Peyer's patch (tissue), 4 donors: ENCODE results near the gene C1GALT1C1L. TPM values are rescaled to one million over a fixed set of nuclear protein-coding genes. Genes with fewer than 3 reads are reported as not detected.
A peak's percentile ranks its signal among the peaks of the same experiment; 100 is the strongest.
"Not testable (repeated sequence)": the region's sequence is repeated elsewhere in the genome, so short reads cannot be mapped to it uniquely, and the experiment has no call there.

ENCODE experiments used
- DNase-seq, 3 donors: peaks; one replicate each; pipeline ENCODE4 v3.0.0-alpha.2; 2017 to 2019
- H3K27ac ChIP-seq, 4 donors: fragments of 200-600 bp; sonication (generic); one replicate each; pipeline ENCODE4 v1.5.1; 2016 to 2019
- H3K27me3 ChIP-seq, 2 donors: fragments of 200-600 bp; sonication (generic); one replicate each; pipeline ENCODE4 v1.5.1; 2019
- H3K36me3 ChIP-seq, 3 donors: fragments of 200-600 bp; sonication (generic); one replicate each; pipeline ENCODE4 v1.5.1; 2016 to 2019
- H3K4me1 ChIP-seq, 4 donors: fragments of 200-600 bp; sonication (generic); one replicate each; pipeline ENCODE4 v1.5.1; 2016 to 2019
- H3K4me3 ChIP-seq, 4 donors: fragments of 200-600 bp; sonication (generic); 1 replicate in 3 of 4; 2 replicates in 1 of 4; pipeline ENCODE4 v1.5.1; 2016 to 2019; ENCODE audit warnings: mild to moderate bottlenecking in 1 of 4
- H3K9me3 ChIP-seq, 4 donors: fragments of 200-600 bp; sonication (generic); one replicate each; pipeline ENCODE4 v1.5.1; 2016 to 2019; ENCODE audit warnings: mild to moderate bottlenecking in 1 of 4
- POLR2A ChIP-seq, 2 donors: fragments of 450-650 bp; IDR thresholded peaks; one replicate each; pipeline ENCODE4 v1.5.1; 2017; ENCODE audit warnings: antibody characterized with exemption in 2 of 2, mild to moderate bottlenecking in 2 of 2, moderate library complexity in 2 of 2
- total RNA-seq, 4 donors: library from RNA; depleted of rRNA; stranded (reverse); fragments of >200 nt; gene quantifications; one replicate each; pipeline ENCODE4 v1.1.0, GENCODE V29; 2016
- TF ChIP-seq, protein P1 (sequence below), 6 experiments: fragments of 450-650 bp in 4 of 6; fragments of 200-600 bp in 2 of 6; sonication (generic) in 1 of 6; IDR thresholded peaks; one replicate each; pipeline ENCODE4 v1.5.1; 2017 to 2019; ENCODE audit warnings: antibody characterized with exemption in 6 of 6, mild to moderate bottlenecking in 3 of 6, moderate library complexity in 1 of 6

The C1GALT1C1L gene
- total RNA-seq, 4 donors from 2014 or later = not detected

- TF ChIP-seq, protein P1, sequence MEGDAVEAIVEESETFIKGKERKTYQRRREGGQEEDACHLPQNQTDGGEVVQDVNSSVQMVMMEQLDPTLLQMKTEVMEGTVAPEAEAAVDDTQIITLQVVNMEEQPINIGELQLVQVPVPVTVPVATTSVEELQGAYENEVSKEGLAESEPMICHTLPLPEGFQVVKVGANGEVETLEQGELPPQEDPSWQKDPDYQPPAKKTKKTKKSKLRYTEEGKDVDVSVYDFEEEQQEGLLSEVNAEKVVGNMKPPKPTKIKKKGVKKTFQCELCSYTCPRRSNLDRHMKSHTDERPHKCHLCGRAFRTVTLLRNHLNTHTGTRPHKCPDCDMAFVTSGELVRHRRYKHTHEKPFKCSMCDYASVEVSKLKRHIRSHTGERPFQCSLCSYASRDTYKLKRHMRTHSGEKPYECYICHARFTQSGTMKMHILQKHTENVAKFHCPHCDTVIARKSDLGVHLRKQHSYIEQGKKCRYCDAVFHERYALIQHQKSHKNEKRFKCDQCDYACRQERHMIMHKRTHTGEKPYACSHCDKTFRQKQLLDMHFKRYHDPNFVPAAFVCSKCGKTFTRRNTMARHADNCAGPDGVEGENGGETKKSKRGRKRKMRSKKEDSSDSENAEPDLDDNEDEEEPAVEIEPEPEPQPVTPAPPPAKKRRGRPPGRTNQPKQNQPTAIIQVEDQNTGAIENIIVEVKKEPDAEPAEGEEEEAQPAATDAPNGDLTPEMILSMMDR (IDR thresholded peaks at IDR 0.05) = no peak
- TF ChIP-seq POLR2A (IDR thresholded peaks at IDR 0.05) = no peak
- no peaks in the 10 kb centered on the region for H3K9me3 ChIP-seq
- no peaks in the 10 kb centered on the region for H3K36me3 ChIP-seq
- no peak overlapping the region for H3K27ac ChIP-seq
- H3K4me3 ChIP-seq = no peak overlapping the region
- no peaks in the 10 kb centered on the region for H3K4me1 ChIP-seq
- H3K27me3 ChIP-seq = no peaks in the 10 kb centered on the region
- DNase-seq = no peak
These were observed 32.5 kb downstream of the C1GALT1C1L start for GRCh38 chr2:43643680-43644079.

- H3K27ac ChIP-seq = no peak overlapping the region
- H3K36me3 ChIP-seq = no peaks in the 10 kb centered on the region
- no peak for DNase-seq
- no peak overlapping the region for H3K4me3 ChIP-seq
- H3K27me3 ChIP-seq = no peaks in the 10 kb centered on the region
- peaks cover 0 to 4% (median 0%) of the 10 kb centered on the region in 4 donors for H3K4me1 ChIP-seq
- no peaks in the 10 kb centered on the region for H3K9me3 ChIP-seq
- no peak for TF ChIP-seq POLR2A (IDR thresholded peaks at IDR 0.05)
These were observed 33.9 kb downstream of the C1GALT1C1L start for GRCh38 chr2:43642363-43642762.

- Histone ChIP-seq H3K9me3 (no peaks in the 10 kb centered on the region), H3K4me3 (peak within 1 kb of the TSS; percentile 63 to 73 (median 65)), H3K4me1 (peaks cover 0 to 18% (median 0%) of the 10 kb centered on the region in 4 donors), H3K27me3 (no peaks in the 10 kb centered on the region), H3K27ac (peak within 1 kb of the TSS; percentile 53 to 80 (median 64)), H3K36me3 (no peaks in the 10 kb centered on the region)
- no peak for TF ChIP-seq POLR2A (IDR thresholded peaks at IDR 0.05)
- TF ChIP-seq, protein P1 (IDR thresholded peaks at IDR 0.05) = no peak
- peak; percentile 73 to 94 (median 90) for DNase-seq
These were observed 39.0 kb downstream of the C1GALT1C1L start, which contains the start of gene PLEKHH2 for GRCh38 chr2:43637030-43637803. Gene PLEKHH2, plus strand, starts transcription at chr2:43637260. Its CDS starts 7,414 bp downstream, at chr2:43644674.

- Histone ChIP-seq H3K4me1 (peaks cover 0 to 18% (median 0%) of the 10 kb centered on the region in 4 donors), H3K9me3 (no peaks in the 10 kb centered on the region), H3K36me3 (no peaks in the 10 kb centered on the region), H3K27ac (peak overlapping the region in 1 of 4 donors; percentile 38), H3K4me3 (peak overlapping the region; percentile 63 to 73 (median 65)), H3K27me3 (no peaks in the 10 kb centered on the region)
- TF ChIP-seq, protein P1 (IDR thresholded peaks at IDR 0.05) = no peak
- no peak for TF ChIP-seq POLR2A (IDR thresholded peaks at IDR 0.05)
- peak in 1 of 3 donors; percentile 47 for DNase-seq
These were observed 39.6 kb downstream of the C1GALT1C1L start for GRCh38 chr2:43636621-43637020.

DNA sequence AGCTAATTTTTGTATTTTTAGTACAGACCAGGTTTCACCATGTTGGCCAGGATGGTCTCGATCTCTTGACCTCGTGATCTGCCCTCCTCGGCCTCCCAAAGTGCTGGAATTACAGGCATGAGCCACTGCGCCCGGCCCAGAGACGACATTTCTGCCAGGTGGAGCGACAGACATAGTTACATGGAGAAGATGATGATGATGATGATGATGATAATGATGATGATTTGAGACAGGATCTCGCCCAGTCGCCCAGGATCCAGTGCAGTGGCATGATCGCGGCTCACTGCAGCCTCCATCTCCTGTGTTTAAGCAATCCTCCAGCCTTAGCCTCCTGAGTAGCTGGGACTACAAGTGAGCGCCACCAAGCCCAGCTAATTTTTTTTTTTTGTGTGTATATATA, 40.1 kb downstream of the C1GALT1C1L start:
- not testable (repeated sequence) for H3K9me3 ChIP-seq, H3K36me3 ChIP-seq, DNase-seq, H3K27me3 ChIP-seq, H3K4me3 ChIP-seq, H3K27ac ChIP-seq
- peaks cover 0 to 18% (median 0%) of the 10 kb centered on the region in 4 donors for H3K4me1 ChIP-seq

DNA sequence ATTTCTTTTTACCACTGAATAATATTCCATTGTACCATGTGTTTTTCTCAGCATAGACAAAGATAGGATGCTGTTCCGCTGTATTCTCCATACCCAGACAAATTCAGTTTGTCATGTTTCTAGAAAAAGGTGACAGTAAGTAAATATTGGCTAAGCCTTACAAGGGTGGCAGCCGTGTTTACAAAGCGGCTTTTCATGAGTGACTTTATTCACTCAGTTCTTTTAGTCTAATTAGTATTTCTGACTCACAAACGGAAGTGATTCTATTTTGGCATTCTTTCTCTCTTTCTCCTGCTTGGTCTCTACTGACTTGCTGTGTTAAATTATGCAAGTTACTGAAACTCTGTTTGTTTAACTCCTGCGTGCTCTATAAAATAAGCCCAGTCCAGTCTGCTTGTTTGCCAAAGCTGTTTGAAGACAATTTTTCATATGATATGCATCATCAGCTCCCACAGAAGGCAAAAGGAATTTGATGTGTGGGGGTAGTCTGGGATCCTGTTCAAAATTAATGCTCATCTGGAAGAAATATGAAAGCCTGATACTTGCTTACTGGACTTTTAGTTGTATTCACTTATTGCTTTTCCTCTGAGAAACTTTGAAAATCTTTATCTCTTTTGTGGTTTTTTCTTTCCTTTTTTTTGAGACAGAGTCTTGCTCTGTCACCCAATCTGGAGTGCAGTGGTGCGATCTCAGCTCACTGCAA, 41.5 kb downstream of the C1GALT1C1L start:
- Histone ChIP-seq H3K9me3 (no peaks in the 10 kb centered on the region), H3K36me3 (no peaks in the 10 kb centered on the region), H3K4me1 (peaks cover 0 to 18% (median 0%) of the 10 kb centered on the region in 4 donors), H3K27ac (no peak overlapping the region), H3K4me3 (no peak overlapping the region), H3K27me3 (no peaks in the 10 kb centered on the region)
- TF ChIP-seq, protein P1 (IDR thresholded peaks at IDR 0.05) = no peak
- TF ChIP-seq POLR2A (IDR thresholded peaks at IDR 0.05) = no peak
- DNase-seq = no peak
